ENCODE results near the gene PIRT. TPM values are rescaled to one million over a fixed set of nuclear protein-coding genes. Genes with fewer than 3 reads are reported as not detected.

The PIRT gene
- total RNA-seq, 1 experiment from 2014 or later, result not detected

GRCh38 chr17:10790491-10791401 is 47.1 kb downstream of the PIRT start:
- ChIA-PET POLR2A (interaction anchor here (0.6 kb wide), 1 partner anchor 20 kb away, joined by 3 read pairs; no protein-coding TSS in a partner anchor), CTCF (no interaction called here), RAD21 (ENCODE audit: low non-redundant PET in 1 of 2, low total read pairs in 2 of 2, uncharacterized antibody in 2 of 2, unreplicated experiment in 2 of 2) (no interaction called here)
- H3K27ac ChIP-seq (ENCODE audit: low read depth, low read length), result no peak overlapping the region
- no peak overlapping the region for H3K4me2 ChIP-seq (ENCODE audit: low read length)
- intact Hi-C loops (cut with micrococcal nuclease), result no loop called here
- H3K36me3 ChIP-seq (ENCODE audit: control insufficient read depth in 1 of 2, insufficient read depth in 2 of 2, low read length in 2 of 2), result no peaks in the 10 kb centered on the region
- H3K4me3 ChIP-seq (replicated peaks in 1 of 2; ENCODE audit: low read depth in 1 of 2, low read length in 2 of 2), result no peak overlapping the region
- H3K27me3 ChIP-seq (ENCODE audit: insufficient read depth, low read length), result peaks cover 1% of the 10 kb centered on the region; the same call in 1 of the 2 replicates
- H3K9ac ChIP-seq (ENCODE audit: low read length), result no peak overlapping the region
- TF ChIP-seq SP1 (IDR thresholded peaks at IDR 0.05; ENCODE audit: low read depth), result no peak
- TF ChIP-seq POLR2AphosphoS5 (IDR thresholded peaks at IDR 0.05; ENCODE audit: low read depth, low read length), result peak; percentile 23; the same call in 1 of the 2 replicates
- no peak for DNase-seq (ENCODE audit: low read depth, low spot score)
- H3K4me1 ChIP-seq (ENCODE audit: control insufficient read depth in 1 of 2, insufficient read depth in 2 of 2, low read length in 2 of 2), result peaks cover 0 to 6% of the 10 kb centered on the region in 2 experiments; a peak in 1 of 4 replicates
- no peaks in the 10 kb centered on the region for H4K20me1 ChIP-seq (ENCODE audit: insufficient read depth)
- no peaks in the 10 kb centered on the region for H3K9me2 ChIP-seq (ENCODE audit: insufficient read depth)
- BruUV-seq (replicated peaks), result no TSS peak
- H3K79me2 ChIP-seq (ENCODE audit: insufficient read depth, low read length), result no peaks in the 10 kb centered on the region
- no peaks in the 10 kb centered on the region for H3K9me3 ChIP-seq (ENCODE audit: control insufficient read depth in 1 of 2, insufficient read depth in 1 of 2, low read depth in 1 of 2, low read length in 2 of 2)
- ATAC-seq, result peak; percentile 14; the same call in 1 of the 2 replicates
- no peak overlapping the region for H2AFZ ChIP-seq (ENCODE audit: low read depth, low read length, poor library complexity, severe bottlenecking)

DNA sequence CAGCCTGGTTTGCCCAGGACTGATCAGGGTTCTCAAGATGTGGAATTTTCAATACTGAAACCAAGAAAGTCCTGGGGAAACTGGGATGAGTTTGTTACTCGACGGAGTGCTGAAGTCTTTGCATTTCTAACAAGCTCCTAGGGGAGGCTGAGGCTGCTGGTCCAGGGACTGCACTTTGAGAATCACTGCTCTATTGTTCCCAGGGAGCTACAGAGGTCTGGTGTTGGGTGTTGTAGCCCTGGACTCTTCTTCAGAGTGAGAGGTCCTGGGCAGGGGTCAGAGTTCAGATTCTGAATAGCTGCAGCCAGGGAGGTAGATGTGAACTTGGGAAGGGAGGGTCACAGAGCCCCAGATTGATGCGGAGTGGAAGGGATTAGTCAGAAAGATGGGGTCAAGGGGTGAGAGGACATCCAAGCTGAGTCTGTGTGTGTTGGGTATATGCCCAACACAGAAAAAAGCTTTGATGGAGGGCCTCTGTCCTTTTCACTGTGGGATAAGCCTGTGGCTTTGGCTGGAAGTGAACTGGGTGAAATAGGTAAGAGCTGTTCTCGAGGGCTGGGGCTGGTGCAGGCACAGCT is 48.1 kb downstream of the PIRT start:
- intact Hi-C loops (cut with micrococcal nuclease), result no loop called here
- Histone ChIP-seq H3K36me3 (ENCODE audit: control insufficient read depth in 1 of 2, insufficient read depth in 2 of 2, low read length in 2 of 2) (no peaks in the 10 kb centered on the region), H3K9me2 (ENCODE audit: insufficient read depth) (no peaks in the 10 kb centered on the region), H3K27me3 (ENCODE audit: insufficient read depth, low read length) (no peaks in the 10 kb centered on the region; the same call in 1 of the 2 replicates), H3K4me2 (ENCODE audit: low read length) (no peak overlapping the region), H3K4me1 (ENCODE audit: control insufficient read depth in 1 of 2, insufficient read depth in 2 of 2, low read length in 2 of 2) (peaks cover 0 to 6% of the 10 kb centered on the region in 2 experiments; a peak in 1 of 4 replicates), H3K79me2 (ENCODE audit: insufficient read depth, low read length) (no peaks in the 10 kb centered on the region), H2AFZ (ENCODE audit: low read depth, low read length, poor library complexity, severe bottlenecking) (no peak overlapping the region), H3K9ac (ENCODE audit: low read length) (no peak overlapping the region), H4K20me1 (ENCODE audit: insufficient read depth) (no peaks in the 10 kb centered on the region), H3K4me3 (replicated peaks in 1 of 2; ENCODE audit: low read depth in 1 of 2, low read length in 2 of 2) (no peak overlapping the region), H3K27ac (ENCODE audit: low read depth, low read length) (no peak overlapping the region), H3K9me3 (ENCODE audit: control insufficient read depth in 1 of 2, insufficient read depth in 1 of 2, low read depth in 1 of 2, low read length in 2 of 2) (no peaks in the 10 kb centered on the region)
- ChIA-PET CTCF (no interaction called here), RAD21 (ENCODE audit: low non-redundant PET in 1 of 2, low total read pairs in 2 of 2, uncharacterized antibody in 2 of 2, unreplicated experiment in 2 of 2) (interaction anchor here in 1 of 2 experiments (0.7 kb wide), 1 partner anchor 823 kb away, joined by 3 read pairs; no protein-coding TSS in a partner anchor), POLR2A (no interaction called here)
- DNase-seq (ENCODE audit: low read depth, low spot score) (no peak), ATAC-seq (no peak)
- no TSS peak for BruUV-seq (replicated peaks)
- no peak for TF ChIP-seq JUND (IDR thresholded peaks at IDR 0.05)
- no peak for TF ChIP-seq ZBTB33 (IDR thresholded peaks at IDR 0.05; ENCODE audit: extremely low read depth, insufficient replicate concordance, low read length)
- TF ChIP-seq POLR2A (IDR thresholded peaks at IDR 0.05; ENCODE audit: borderline replicate concordance, extremely low read depth, insufficient read depth, insufficient read length), result no peak
- no peak for TF ChIP-seq CEBPB (IDR thresholded peaks at IDR 0.05; ENCODE audit: low read depth)
- no peak for TF ChIP-seq SRF (IDR thresholded peaks at IDR 0.05; ENCODE audit: low read depth)
- no peak for TF ChIP-seq RAD21 (IDR thresholded peaks at IDR 0.05; ENCODE audit: low read depth)
- no peak for TF ChIP-seq EZH2 (IDR thresholded peaks at IDR 0.05)
- no peak for TF ChIP-seq FOSL1 (IDR thresholded peaks at IDR 0.05; ENCODE audit: low read depth)
- no peak for TF ChIP-seq POLR2AphosphoS5 (IDR thresholded peaks at IDR 0.05; ENCODE audit: low read depth, low read length)
- TF ChIP-seq ATF3 (IDR thresholded peaks at IDR 0.05), result no peak
- TF ChIP-seq EGR1 (IDR thresholded peaks at IDR 0.05; ENCODE audit: low read depth), result no peak
- no peak for TF ChIP-seq MAX (IDR thresholded peaks at IDR 0.05)
- TF ChIP-seq ELF1 (IDR thresholded peaks at IDR 0.05; ENCODE audit: borderline replicate concordance, low read depth), result no peak
- TF ChIP-seq YY1 (IDR thresholded peaks at IDR 0.05; ENCODE audit: extremely low read depth, insufficient replicate concordance, low read depth, low read length), result no peak
- no peak for TF ChIP-seq EZH2phosphoT487 (IDR thresholded peaks at IDR 0.05; ENCODE audit: borderline replicate concordance)
- TF ChIP-seq SIN3A (IDR thresholded peaks at IDR 0.05; ENCODE audit: low read depth), result no peak
- TF ChIP-seq ZFX (IDR thresholded peaks at IDR 0.05), result no peak

All from HCT116 (cell line).